Measurements from ENCODE around the gene SERBP1. TPM values are rescaled to one million over a fixed set of nuclear protein-coding genes. Genes with fewer than 3 reads are reported as not detected.

Gene SERBP1
- total RNA-seq, 1 experiment from 2014 or later: 156 TPM

DNA sequence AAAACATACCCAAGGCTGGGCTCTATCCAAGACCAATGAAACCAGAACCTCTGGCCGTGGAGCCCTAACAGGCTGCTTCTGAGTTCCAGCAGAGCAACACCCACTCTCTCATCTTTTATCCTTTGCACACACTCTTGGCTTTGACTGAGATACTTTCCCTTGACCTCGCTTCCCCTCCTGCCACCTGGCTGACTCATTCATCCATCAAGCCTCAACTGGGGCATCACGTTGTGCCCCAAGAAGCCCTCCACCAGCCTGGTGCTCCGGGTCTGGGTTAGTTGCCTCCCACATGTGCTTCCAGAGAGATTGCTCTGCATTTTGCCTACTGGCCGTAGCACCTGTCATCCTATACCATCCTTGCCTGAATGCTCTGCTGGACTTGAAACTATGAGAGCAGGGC lies 34.5 kb upstream of the SERBP1 start:
- H3K9me2 ChIP-seq (replicated peaks; ENCODE audit: insufficient read depth, low read length): no peaks in the 10 kb centered on the region
- no peak overlapping the region for H3K27ac ChIP-seq (ENCODE audit: low read length)
- no peak overlapping the region for H3K9ac ChIP-seq (ENCODE audit: low read length)
- no peaks in the 10 kb centered on the region for H3K4me1 ChIP-seq (ENCODE audit: low read length)
- H3K79me2 ChIP-seq (ENCODE audit: low read length): no peaks in the 10 kb centered on the region
- no peaks in the 10 kb centered on the region for H3K27me3 ChIP-seq (ENCODE audit: low read length)
- no peak for DNase-seq
- no peak overlapping the region for H3K4me2 ChIP-seq (ENCODE audit: low read depth, low read length, poor library complexity, severe bottlenecking)
- H3K36me3 ChIP-seq (ENCODE audit: insufficient read depth, low read length): no peaks in the 10 kb centered on the region
- H3K9me3 ChIP-seq (ENCODE audit: low read length): no peaks in the 10 kb centered on the region
- no peak overlapping the region for H2AFZ ChIP-seq (ENCODE audit: low read length)
- H4K20me1 ChIP-seq (ENCODE audit: insufficient read depth, low read depth, low read length): no peaks in the 10 kb centered on the region
- H3K4me3 ChIP-seq (ENCODE audit: low read length): no peak overlapping the region

DNA sequence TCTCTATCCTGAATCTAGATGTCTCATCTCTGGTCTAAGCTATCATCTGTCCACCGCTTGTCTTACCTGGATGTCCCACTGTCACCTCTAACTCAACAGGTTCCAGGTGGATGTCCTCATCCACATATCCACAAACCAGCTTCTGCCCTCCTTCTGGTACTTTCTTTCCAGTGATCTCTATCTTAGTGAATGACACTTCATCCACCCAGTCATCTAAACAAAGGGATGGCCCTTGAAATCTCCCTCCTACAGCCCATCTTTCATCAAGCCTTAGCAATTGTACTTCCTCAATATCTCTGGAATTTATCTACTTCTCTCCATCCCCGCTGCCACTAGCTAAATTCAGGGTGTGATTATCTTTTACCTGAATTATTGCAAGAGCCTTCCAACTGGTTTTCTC lies 33.9 kb upstream of the SERBP1 start:
- no peak overlapping the region for H3K4me2 ChIP-seq (ENCODE audit: low read depth, low read length, poor library complexity, severe bottlenecking)
- H4K20me1 ChIP-seq (ENCODE audit: insufficient read depth, low read depth, low read length): no peaks in the 10 kb centered on the region
- DNase-seq: no peak
- H3K4me3 ChIP-seq (ENCODE audit: low read length): no peak overlapping the region
- H3K36me3 ChIP-seq (ENCODE audit: insufficient read depth, low read length): no peaks in the 10 kb centered on the region
- H3K9me2 ChIP-seq (replicated peaks; ENCODE audit: insufficient read depth, low read length): no peaks in the 10 kb centered on the region
- H3K9me3 ChIP-seq (ENCODE audit: low read length): no peaks in the 10 kb centered on the region
- no peak overlapping the region for H3K27ac ChIP-seq (ENCODE audit: low read length)
- no peak overlapping the region for H3K9ac ChIP-seq (ENCODE audit: low read length)
- no peak overlapping the region for H2AFZ ChIP-seq (ENCODE audit: low read length)
- H3K4me1 ChIP-seq (ENCODE audit: low read length): no peaks in the 10 kb centered on the region
- H3K27me3 ChIP-seq (ENCODE audit: low read length): no peaks in the 10 kb centered on the region
- no peaks in the 10 kb centered on the region for H3K79me2 ChIP-seq (ENCODE audit: low read length)

DNA sequence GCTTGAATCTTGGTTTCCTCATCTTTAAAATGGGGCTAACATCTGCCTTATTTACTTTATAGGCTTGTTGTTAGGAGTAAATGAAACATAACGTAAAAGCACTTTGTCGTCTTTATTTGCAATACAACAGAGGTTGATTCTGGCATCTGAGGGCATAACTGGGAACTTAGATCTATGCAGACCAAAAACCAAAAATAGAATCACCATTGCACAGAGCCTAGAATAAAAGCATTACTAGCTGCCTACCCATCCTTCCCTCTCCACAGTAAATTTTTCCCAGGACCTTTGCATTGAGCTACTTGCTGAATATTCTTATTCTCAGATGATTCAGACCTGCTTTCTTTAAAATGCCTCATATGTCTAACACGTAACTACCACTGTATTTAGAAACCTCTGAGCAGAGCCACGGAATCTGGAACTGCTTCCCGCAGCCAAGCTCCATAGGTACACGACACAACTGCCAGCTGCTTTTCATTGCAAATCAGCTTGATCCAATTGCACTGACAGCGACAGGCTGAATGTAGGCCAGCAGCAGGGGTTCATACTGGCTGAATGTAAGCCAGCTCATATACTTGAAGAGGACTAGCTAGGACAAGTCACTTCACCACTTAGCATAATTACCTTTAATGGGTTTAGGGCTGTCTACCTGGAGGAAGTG lies 33.2 kb upstream of the SERBP1 start:
- Histone ChIP-seq H3K4me2 (ENCODE audit: low read depth, low read length, poor library complexity, severe bottlenecking) (no peak overlapping the region), H3K27me3 (ENCODE audit: low read length) (no peaks in the 10 kb centered on the region), H4K20me1 (ENCODE audit: insufficient read depth, low read depth, low read length) (no peaks in the 10 kb centered on the region), H2AFZ (ENCODE audit: low read length) (no peak overlapping the region), H3K9me3 (ENCODE audit: low read length) (no peaks in the 10 kb centered on the region), H3K27ac (ENCODE audit: low read length) (no peak overlapping the region), H3K79me2 (ENCODE audit: low read length) (no peaks in the 10 kb centered on the region), H3K9ac (ENCODE audit: low read length) (no peak overlapping the region), H3K9me2 (replicated peaks; ENCODE audit: insufficient read depth, low read length) (no peaks in the 10 kb centered on the region), H3K36me3 (ENCODE audit: insufficient read depth, low read length) (no peaks in the 10 kb centered on the region), H3K4me3 (ENCODE audit: low read length) (no peak overlapping the region), H3K4me1 (ENCODE audit: low read length) (no peaks in the 10 kb centered on the region)
- no peak for DNase-seq

DNA sequence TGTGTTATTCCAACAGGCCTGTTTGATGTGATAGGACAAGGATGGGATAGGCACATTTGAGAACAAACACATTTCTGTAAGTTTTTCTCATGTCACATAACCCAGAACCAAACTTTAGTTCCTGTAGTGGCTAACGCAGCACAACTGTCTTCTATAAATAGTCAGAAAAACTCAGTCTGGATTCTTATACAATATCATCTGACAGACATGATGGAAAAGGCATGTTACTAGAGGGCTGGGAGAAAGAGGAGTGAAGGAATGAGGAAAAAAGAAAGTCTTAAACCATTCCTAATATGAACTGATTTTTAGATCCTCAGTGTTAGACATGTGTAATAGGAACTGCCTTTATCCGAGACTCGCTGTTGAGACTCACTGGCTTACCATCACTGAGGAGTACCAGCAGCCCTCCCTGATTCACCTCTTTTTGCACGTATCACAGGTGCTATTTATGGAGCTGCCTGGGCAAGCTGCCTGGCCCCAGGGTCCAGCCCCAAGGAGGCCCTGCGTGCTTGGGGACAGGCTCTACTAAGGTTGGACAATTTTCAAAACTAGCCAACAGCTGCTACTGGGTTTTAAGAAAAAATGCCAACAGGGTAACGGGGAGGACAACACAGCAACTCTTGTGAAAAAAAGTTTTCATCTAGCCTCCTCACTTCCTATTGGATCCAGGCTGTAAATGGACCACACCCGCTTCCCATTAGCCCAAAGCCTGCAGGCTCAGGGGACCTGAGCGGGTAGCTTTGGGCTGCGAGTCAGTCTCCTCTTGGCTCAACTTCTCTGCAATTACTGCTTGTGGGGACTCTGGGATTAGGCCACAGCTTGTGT lies 30.7 kb upstream of the SERBP1 start:
- H3K36me3 ChIP-seq (ENCODE audit: insufficient read depth, low read length): no peaks in the 10 kb centered on the region
- no peak overlapping the region for H3K9ac ChIP-seq (ENCODE audit: low read length)
- no peak overlapping the region for H3K4me2 ChIP-seq (ENCODE audit: low read depth, low read length, poor library complexity, severe bottlenecking)
- no peak overlapping the region for H3K27ac ChIP-seq (ENCODE audit: low read length)
- no peaks in the 10 kb centered on the region for H4K20me1 ChIP-seq (ENCODE audit: insufficient read depth, low read depth, low read length)
- H3K27me3 ChIP-seq (ENCODE audit: low read length): no peaks in the 10 kb centered on the region
- H3K4me1 ChIP-seq (ENCODE audit: low read length): no peaks in the 10 kb centered on the region
- no peaks in the 10 kb centered on the region for H3K79me2 ChIP-seq (ENCODE audit: low read length)
- no peaks in the 10 kb centered on the region for H3K9me2 ChIP-seq (replicated peaks; ENCODE audit: insufficient read depth, low read length)
- no peaks in the 10 kb centered on the region for H3K9me3 ChIP-seq (ENCODE audit: low read length)
- H3K4me3 ChIP-seq (ENCODE audit: low read length): no peak overlapping the region
- H2AFZ ChIP-seq (ENCODE audit: low read length): no peak overlapping the region
- no peak for DNase-seq

DNA sequence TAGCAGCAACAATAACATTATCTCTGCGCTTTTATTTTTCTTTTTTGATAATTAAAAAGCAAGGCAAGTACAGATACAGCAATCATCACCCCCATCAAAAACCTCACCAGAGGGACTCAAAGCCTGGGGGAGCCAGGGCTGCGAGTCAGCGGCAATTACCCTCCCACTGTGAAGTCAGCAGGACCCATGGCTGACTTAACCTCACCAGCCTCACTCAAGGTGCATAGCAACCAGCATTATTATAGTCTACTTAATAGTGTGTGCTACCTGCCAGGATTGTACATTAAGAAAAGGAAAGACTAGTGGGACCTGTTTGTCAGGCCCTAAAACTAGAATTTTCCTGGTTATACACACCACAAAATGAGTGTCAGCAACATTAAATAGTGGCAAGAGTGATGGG lies 28.9 kb upstream of the SERBP1 start:
- Histone ChIP-seq H3K9me2 (replicated peaks; ENCODE audit: insufficient read depth, low read length) (no peaks in the 10 kb centered on the region), H3K4me1 (ENCODE audit: low read length) (no peaks in the 10 kb centered on the region), H3K27me3 (ENCODE audit: low read length) (no peaks in the 10 kb centered on the region), H3K79me2 (ENCODE audit: low read length) (no peaks in the 10 kb centered on the region), H3K9ac (ENCODE audit: low read length) (no peak overlapping the region), H3K36me3 (ENCODE audit: insufficient read depth, low read length) (no peaks in the 10 kb centered on the region), H3K4me2 (ENCODE audit: low read depth, low read length, poor library complexity, severe bottlenecking) (no peak overlapping the region), H2AFZ (ENCODE audit: low read length) (no peak overlapping the region), H3K9me3 (ENCODE audit: low read length) (no peaks in the 10 kb centered on the region), H3K27ac (ENCODE audit: low read length) (no peak overlapping the region), H4K20me1 (ENCODE audit: insufficient read depth, low read depth, low read length) (no peaks in the 10 kb centered on the region), H3K4me3 (ENCODE audit: low read length) (no peak overlapping the region)
- no peak for DNase-seq

DNA sequence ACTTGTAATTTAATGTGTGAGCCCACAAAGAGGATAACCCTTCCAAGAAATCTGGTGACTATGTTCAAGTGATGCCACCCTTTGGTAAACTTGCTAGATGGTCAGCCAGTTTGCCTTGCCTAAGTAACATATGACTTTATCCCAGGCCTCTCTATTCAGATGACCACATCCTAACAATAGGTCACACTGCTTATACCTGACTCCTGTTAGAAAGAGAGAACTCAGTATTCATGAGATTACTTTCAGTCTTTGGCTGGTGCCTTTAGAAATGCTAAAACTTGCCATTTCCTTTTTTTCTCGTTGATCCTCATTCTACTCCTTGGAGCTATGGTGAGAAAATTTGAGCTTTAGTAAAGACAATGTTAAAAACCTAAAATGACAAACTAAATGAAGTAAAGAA lies 28.5 kb upstream of the SERBP1 start:
- Histone ChIP-seq H3K36me3 (ENCODE audit: insufficient read depth, low read length) (no peaks in the 10 kb centered on the region), H3K9me2 (replicated peaks; ENCODE audit: insufficient read depth, low read length) (no peaks in the 10 kb centered on the region)

DNA sequence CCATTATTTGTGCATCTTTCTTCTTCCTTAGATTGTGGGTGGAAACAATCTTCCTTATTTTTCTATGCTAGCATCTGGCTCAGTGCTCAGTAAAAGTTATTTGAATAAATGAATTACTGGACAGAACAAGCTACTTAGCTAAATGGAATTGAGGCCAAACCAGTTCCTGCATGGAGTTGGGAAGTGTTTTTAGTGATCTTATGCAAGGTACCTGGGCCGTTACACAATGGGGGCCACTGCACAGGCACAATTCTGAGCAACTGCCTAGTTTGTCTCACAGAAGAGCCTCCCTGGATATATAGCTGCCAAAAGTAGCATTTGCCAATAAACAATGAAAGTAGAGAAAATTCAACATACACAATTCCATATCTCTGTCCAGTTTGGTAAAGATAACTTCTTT lies 27.0 kb upstream of the SERBP1 start:
- Histone ChIP-seq H3K9ac (ENCODE audit: low read length) (no peak overlapping the region), H3K4me1 (ENCODE audit: low read length) (no peaks in the 10 kb centered on the region), H4K20me1 (ENCODE audit: insufficient read depth, low read depth, low read length) (no peaks in the 10 kb centered on the region), H3K36me3 (ENCODE audit: insufficient read depth, low read length) (no peaks in the 10 kb centered on the region), H3K79me2 (ENCODE audit: low read length) (no peaks in the 10 kb centered on the region), H3K4me2 (ENCODE audit: low read depth, low read length, poor library complexity, severe bottlenecking) (no peak overlapping the region), H3K27me3 (ENCODE audit: low read length) (no peaks in the 10 kb centered on the region), H2AFZ (ENCODE audit: low read length) (no peak overlapping the region), H3K4me3 (ENCODE audit: low read length) (no peak overlapping the region), H3K9me2 (replicated peaks; ENCODE audit: insufficient read depth, low read length) (no peaks in the 10 kb centered on the region), H3K9me3 (ENCODE audit: low read length) (no peaks in the 10 kb centered on the region), H3K27ac (ENCODE audit: low read length) (no peak overlapping the region)
- DNase-seq: no peak

More for the DNA sequence above, 28.5 kb upstream of the SERBP1 start:
- Histone ChIP-seq H2AFZ (ENCODE audit: low read length) (no peak overlapping the region), H3K4me1 (ENCODE audit: low read length) (no peaks in the 10 kb centered on the region), H3K4me3 (ENCODE audit: low read length) (no peak overlapping the region), H3K9ac (ENCODE audit: low read length) (no peak overlapping the region), H3K27ac (ENCODE audit: low read length) (no peak overlapping the region), H3K9me3 (ENCODE audit: low read length) (no peaks in the 10 kb centered on the region), H3K4me2 (ENCODE audit: low read depth, low read length, poor library complexity, severe bottlenecking) (no peak overlapping the region), H3K27me3 (ENCODE audit: low read length) (no peaks in the 10 kb centered on the region), H4K20me1 (ENCODE audit: insufficient read depth, low read depth, low read length) (no peaks in the 10 kb centered on the region), H3K79me2 (ENCODE audit: low read length) (no peaks in the 10 kb centered on the region)
- DNase-seq: no peak

DNA sequence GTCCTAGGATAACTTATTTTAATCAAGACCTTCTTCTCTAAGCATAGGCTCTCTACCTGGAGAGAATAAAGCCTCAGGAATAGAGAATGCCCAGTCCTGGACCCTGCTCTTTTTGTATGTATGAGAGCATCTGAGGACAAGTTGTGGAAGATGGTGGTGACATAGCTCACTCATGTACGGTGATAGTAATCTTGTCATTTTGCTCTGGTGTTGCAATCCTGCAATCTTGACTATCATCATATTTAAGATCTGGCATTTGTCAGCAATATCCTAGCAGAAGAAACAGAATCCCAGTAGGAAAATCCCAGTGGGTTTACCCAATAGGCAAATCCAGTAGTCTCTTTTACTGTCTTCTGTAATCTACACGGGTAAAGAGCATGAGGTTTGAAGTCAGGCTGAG lies 21.6 kb upstream of the SERBP1 start:
- Histone ChIP-seq H3K27ac (ENCODE audit: low read length) (no peak overlapping the region), H3K27me3 (ENCODE audit: low read length) (no peaks in the 10 kb centered on the region), H3K4me2 (ENCODE audit: low read depth, low read length, poor library complexity, severe bottlenecking) (no peak overlapping the region), H3K9ac (ENCODE audit: low read length) (no peak overlapping the region), H2AFZ (ENCODE audit: low read length) (no peak overlapping the region), H4K20me1 (ENCODE audit: insufficient read depth, low read depth, low read length) (no peaks in the 10 kb centered on the region), H3K9me3 (ENCODE audit: low read length) (no peaks in the 10 kb centered on the region), H3K4me1 (ENCODE audit: low read length) (no peaks in the 10 kb centered on the region), H3K9me2 (replicated peaks; ENCODE audit: insufficient read depth, low read length) (no peaks in the 10 kb centered on the region), H3K36me3 (ENCODE audit: insufficient read depth, low read length) (no peaks in the 10 kb centered on the region), H3K79me2 (ENCODE audit: low read length) (no peaks in the 10 kb centered on the region), H3K4me3 (ENCODE audit: low read length) (no peak overlapping the region)
- DNase-seq: no peak
